GM21423 (cell line): ENCODE measurements around the gene NRG3.

Experiments used
- ATAC-seq: cut with Tn5 transposase; IDR thresholded peaks from one replicate; pipeline ENCODE4 v1.9.1; 2021; ENCODE audit warnings: mild to moderate bottlenecking, moderate library complexity; ENCODE audit not compliant: unreplicated experiment

The NRG3 gene

DNA sequence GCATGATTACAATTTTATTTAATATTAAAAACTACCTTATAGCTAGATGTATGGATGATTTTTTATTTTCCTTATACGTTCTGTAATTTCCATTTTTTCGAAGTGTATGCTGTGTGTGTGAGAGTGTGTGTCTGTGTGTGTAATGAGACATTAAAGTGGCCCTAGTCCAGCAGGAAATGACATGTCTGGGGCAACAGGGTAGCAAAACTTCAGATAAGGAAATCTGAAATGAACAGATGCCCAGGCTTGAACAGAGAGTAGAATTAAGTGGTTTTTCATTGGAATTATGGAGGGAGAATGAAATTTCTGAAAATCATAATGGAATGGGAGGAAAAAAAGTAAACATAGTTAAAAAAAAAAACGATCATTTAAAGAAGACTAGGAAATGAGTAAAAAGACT, 200.6 kb downstream of the NRG3 start:
- no peak for ATAC-seq

DNA sequence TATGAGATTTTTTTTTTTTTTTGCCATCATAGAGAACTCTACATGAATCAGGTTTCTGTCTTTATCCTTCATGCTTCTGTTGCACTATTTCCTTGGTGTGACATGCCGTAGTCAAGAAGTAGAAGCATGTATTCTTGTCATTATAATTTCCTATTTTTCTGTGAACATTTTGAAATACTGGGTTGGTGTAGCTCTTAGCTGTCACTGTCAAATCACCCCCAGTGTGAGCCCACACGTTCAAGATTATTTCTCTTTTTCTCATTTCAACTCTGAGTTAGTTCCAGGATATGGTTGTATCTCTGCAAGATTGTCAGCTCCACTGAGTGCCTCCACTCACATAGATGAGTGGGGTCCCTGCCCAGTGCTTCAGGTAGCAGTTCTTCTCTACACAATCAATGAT, 209.5 kb downstream of the NRG3 start:
- ATAC-seq, result no peak

DNA sequence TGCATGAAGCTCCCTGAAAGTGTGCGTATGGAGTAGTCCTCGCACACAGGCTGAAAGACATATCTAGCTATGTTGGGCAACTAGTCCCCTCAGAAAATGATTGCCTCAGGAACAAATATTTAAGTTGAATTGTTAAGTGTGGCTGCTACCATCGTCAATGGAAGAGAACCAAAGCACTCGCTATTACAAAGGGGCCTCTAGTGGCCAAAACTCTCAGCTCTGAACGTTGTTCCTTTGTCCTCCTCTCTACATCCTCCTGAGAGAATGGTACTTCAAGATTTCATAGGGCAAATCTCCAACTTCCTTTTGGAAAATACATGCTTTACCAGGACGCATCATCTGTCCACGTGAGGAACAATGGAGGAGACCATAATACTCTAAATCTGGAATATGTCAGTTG, 209.9 kb downstream of the NRG3 start:
- ATAC-seq, result no peak

DNA sequence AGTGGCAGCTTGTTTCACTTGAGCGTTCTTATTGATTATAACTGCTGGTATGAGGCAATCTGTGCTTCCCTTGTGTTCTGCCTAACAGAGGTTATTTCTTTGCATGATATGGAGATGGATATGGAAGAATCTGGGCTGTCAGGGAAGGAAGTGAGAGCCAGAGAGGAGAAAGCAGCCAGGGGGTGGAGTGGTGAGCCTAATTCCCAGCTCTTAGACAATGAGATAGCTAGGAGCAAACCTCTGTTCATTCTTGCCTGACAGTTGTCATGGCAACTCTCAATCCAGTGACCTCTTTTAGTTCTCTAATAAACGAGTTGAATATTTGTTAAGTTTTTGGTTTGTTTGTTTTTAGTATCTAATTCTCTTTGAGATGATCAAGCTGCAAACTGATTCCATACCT, 214.3 kb downstream of the NRG3 start:
- ATAC-seq, result no peak

DNA sequence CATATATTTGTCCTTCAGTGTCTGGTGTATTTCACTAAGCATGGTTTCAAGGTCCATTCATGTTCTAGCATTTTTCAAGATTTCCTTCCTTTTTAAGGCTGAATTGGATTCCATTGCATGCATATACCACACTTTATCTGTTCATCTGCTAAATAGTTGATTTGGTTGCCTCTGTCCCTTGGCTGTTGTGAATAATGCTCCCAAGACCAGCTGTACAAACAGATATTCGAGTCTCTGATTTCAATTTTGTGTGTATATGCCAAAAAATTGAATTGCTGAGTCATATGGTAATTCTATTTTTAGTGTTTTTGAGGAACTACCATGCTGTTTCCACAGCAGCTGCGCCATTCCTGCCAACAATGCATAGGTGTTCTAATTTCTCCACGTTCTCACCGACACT, 216.4 kb downstream of the NRG3 start:
- no peak for ATAC-seq

DNA sequence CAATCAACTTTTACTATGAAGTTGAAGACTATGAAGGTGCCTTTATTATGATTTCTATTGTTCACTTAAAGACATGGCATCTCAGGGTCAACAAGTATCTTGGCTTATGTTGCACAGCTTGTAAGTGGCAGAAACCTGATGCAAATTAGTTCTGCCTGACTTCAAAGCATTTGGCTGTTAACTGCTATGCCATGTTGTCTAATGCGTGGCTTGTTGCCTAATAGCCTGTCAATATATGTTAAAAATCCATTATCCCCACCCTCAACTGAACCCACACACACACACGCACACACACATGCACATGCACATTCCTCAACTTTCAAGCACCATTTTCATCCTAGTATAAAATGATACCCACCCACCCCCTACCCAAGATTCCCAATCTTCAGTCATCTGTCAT, 217.1 kb downstream of the NRG3 start:
- ATAC-seq, result no peak

DNA sequence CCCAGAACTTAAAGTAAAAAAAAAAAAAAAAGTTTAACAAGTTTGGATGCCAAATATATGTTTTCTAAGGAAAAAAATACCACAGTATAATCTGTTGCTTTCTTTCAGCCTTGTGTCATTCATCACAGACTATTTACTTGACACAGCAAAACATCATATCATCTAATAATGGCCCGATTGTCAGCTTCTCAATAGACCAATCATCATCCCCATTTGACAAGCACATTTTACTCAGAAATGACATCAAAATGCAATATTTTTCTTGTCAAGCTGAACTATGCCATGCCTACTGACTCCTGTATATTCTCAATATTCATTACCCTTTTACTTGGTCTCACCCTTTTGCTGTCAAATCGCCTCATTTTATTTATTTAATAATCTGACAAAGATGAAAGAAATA, 249.7 kb downstream of the NRG3 start:
- no peak for ATAC-seq

DNA sequence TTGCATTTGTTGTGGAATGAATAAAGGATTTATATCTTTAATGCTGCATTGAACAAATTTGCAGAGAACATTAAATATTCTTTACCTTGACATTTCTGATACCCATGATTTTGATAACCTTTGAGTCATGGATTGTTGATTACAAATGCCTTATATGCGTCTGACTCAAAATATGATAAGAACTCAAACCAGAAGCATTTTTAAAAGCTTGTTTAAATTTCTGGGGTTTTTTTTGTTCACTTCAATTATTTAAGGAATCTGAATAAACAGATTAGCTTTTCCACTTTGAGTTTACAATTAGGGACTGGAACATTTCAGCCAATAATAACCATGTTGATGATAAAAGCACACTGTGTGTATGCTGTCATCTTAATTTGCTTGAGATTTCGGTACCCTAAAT, 253.5 kb downstream of the NRG3 start:
- ATAC-seq, result no peak

DNA sequence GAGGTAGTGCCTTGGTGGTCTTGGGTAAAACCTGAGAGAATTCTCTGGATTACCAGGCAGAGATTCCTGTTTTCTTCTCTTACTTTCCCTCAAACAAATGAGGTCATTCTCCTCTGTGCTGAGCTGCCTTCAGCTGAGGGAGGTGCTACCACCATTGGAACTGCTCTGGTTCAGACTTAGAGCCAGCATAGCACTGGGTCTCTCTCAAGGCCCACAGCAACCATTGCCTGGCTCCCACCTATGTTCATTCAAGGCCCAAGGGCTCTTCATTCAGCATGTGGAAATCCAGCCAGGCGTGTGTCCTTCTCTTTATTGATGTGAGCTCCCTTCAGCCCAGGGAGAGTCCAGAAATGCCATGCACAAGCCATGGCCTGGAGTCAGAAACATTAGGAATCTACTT, 261.1 kb downstream of the NRG3 start:
- ATAC-seq, result no peak

DNA sequence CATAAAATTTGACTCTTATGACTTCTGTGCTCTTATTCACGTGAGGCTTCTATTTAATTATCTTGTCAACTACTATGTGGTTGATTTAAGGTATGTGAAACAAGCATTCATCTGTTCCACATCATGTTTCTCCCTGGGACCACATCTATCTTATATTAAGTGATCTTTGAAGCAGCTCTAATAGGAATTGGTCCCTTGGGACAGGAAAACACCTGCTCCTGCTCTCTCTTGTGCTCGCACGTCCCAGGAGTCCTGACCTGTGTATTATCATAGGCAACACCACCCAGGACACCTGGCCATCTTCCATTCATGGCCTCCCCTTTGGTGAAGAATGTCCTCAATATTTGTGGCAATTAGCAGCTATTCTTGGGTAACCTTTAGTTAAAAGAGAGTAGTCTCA, 269.2 kb downstream of the NRG3 start:
- no peak for ATAC-seq

DNA sequence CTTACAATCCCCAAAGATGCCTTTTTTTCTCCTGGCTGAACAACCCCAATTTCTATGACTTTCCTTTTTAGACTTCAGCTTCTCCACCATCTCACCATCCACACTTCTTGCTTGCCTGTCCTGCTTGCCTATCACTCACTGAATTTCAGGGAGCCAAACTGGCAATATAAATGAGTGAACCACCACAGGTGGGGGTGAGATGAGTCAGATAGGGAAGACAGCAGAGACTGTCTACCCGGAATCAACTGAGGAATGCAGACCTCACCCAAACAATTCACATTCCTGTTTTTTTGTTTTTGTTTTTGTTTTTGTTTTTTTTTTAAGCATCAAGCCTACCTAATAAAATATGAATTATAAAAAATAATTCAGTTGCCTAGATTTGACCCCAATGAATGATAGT, 273.8 kb downstream of the NRG3 start:
- ATAC-seq, result no peak

DNA sequence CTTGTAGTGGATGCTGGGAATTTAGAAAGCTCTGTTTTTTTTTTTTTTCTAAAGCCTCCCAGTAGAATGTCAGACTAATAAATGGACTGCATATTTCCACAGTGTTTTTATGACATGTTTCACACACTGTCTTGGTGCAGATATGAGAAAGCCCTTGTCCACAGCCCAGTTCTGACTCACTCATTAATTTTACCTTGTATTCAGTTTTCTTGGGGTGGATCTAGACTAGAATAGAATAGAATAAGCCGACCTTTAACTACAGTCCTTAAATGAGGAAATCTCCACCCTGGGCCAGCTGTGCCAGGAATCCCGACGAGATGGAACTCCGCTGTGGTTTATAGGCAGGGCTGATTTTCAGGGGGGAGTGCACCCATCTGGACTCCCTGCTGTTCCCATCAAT, 274.7 kb downstream of the NRG3 start:
- ATAC-seq, result no peak

DNA sequence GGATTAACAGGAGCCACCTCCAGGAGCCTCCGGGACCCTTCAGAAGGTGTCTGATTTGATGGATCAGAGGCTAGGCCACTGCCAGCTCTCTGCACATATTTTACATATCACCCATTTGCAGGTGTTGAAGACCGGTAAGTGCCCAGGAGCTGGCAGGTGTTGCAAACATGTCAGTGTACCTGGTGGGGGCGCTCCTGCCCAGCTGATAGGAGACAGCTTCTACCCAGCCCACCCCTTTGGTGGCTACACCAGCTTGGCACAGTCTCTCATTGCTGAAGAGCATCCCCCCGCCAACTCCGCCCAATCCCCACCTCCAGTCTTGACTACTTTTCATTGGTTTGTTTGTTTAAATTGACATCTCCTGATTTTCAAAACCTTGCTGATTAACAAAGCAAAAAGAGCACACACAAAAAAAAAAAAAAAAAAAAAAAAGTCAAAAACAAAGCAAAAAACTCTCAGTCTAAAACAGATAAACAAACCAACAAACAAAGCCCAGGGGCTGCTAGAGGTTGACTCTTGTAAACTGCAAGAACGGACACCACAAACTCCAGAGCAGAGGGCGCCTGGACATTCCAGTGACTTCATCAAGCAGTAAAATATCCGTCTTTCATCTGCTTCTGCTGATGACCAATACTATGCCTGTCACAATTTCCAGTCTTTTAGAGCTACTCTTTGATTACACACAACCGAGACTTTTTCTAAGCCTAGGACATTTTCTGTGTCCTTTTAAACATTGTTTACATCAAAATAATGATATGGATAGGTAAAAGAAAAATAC, 275.3 kb downstream of the NRG3 start:
- ATAC-seq, result no peak

DNA sequence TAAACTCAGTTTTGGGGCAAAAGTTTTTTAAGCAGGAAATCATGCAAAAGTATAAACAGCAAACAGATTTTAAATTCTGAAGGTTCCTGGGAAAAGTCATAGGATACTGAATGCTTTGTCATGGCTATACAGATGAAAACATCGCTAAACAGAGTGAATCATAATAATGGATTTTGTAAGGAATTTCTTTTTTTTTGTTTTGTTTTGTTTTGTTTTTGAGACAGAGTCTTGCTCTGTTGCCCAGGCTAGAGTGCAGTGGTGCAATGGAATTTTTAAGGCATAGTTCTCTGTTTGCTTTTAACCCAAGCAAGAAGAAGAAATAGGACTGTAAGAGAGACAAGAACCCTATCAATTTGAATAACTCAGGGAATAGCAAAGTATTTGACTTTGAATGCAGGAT, 285.3 kb downstream of the NRG3 start:
- ATAC-seq, result no peak

DNA sequence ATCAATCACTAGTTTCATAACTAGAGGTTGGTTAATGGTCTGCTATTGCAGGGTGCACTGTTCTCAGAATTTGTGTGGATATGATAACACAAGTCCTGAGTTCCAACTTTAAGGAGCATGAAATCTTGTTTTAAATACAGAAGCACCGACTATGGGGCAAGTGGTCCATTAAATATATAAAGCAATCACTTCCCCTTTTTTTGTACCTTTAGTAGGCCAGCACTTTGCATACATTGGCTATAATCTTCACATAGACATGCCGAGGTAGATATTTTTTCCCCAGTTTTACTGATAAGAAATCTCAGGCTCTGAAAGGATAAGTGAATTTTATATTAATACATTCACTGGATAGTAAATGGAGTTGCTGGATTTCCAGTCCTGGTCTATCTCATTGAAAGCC, 286.3 kb downstream of the NRG3 start:
- ATAC-seq, result no peak

DNA sequence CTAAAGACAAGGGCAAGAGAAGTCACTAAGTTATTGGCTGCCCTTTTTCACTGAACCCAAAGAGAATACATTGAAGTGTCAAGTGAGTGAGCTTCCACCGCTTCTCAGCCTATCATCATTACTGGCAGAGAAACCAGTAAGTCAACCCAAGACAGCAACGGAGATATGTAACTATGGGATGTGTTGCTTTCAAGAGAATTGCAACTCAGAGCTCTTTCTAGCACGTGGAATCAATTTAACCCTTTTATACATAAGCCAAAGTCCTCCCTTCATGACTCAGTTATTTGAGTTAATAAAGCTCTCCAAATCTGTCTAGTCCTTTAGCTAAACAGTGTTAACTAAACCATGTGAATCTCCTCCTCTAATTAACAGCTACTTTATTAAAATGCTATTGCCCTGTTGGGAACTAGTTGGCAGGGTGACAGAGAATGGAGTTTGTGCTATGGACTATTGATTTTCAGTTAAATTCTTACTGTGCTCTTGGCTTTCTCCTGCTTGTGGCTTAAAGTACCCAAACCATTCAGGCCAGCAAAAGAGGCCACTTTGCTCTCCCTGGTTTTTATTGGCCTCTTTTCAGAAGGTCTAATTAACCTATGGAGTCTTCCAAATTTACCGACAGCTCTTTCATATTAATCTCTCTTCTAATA, 287.7 kb downstream of the NRG3 start:
- no peak for ATAC-seq

DNA sequence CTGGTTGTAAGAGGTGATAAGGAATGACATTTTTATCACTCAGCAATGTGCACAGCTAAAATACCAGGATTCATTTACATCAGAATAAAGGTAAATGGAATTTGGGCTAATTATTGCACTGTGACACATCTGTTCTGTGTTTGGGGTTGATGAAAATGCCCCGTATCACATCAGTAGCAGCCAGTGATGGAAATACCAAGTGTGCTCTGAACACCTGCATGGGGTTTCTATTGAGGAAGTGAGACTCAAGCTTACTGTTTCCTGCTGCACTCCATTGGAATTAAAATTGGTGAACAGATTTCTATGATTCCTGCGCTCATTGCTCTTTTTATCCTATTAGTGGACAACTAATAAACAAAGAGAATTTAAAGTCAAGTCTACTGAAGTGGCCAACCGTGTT, 296.9 kb downstream of the NRG3 start:
- ATAC-seq, result no peak

DNA sequence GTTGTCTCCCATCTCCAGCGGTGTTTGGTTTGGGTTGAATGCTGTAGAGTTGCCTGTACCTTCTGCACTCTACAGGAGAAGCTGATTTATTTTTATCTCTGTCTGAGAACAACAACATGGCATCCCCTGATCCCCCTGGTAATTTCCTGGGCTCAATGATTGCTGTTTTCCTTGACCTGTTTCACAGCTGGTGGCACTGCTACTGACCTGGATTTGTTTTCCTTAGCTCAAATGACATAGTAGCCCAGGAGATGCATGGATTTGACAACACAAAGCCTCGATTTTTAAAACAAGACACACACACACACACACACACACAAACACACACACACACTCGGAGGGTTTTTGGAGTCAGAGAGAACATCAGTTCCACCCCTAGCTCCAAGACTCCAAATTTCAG, 301.6 kb downstream of the NRG3 start:
- no peak for ATAC-seq

DNA sequence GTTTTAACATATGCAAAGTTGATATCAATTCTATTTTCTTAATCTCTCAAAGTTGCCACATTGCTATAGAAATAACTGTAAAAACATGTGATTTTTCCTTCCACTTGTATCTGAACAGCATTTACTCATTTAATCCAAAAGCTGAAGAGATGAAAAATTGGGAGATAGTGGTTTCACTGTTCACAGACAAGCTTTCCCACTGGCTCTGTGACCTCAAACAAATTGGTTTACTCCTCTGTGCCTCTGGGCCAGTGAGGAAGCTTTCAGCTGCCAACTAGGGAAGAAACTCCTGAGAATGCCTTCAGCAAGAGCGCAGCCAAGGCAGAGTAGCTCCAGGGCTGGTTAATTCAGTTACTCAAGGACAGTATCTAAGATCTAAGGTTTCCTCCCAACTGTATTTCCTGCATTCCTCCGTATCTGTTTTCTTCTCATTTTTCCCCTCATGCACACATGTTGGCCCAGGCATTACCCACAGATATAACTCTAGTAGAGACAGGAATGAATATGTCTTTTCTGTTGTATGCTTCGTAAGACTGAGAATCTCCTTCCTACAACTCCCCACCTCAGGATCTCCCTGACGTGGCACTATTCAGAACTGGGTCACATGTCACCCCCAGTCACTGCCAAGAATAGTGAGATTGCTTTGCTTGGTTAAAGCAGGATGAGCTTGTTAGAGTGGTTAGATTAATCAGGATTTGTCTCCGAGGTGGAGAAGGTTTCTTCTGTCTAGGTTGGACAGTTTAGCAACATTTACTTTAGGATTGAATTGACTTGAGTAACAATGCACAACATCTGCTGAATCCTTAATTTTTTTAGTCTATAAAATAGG, 315.7 kb downstream of the NRG3 start:
- ATAC-seq, result no peak

DNA sequence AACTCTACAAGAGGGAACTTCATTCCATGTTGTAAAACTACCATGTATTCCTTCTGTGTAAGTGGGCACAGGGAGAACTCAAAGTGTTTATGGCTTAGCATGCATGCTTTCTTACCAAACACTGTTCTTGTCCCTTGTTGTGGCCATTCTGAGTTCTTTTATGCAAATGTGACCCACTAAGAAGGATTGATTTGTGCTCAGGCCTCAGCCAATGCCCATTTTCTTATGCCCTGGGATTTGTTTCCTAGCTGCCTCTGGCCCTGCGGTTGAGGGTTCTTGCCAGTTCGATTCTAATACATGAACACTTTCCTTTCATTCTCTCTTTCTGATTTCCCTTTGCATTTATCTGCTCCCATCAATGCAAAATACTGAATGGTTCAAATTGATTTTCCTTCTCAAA, 316.7 kb downstream of the NRG3 start:
- no peak for ATAC-seq

DNA sequence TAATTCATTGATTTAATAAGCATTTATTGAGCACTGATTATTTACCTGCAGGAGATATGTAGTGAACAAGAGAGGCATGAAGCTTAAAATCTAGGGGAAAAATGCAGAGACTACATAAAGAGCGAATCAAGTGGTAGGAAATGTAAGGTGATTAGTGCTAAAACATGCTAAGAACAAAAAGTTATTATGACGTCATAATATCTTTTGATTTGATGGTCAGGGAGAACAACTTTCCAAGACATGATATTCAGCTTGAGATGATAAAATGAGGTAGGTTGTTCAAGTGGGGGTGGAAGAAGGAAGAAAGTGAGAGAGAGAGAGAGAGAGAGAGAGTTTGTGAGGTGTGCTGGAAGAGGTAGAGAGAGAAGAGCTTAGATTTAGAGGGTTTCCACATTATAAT, 317.7 kb downstream of the NRG3 start:
- ATAC-seq, result no peak

DNA sequence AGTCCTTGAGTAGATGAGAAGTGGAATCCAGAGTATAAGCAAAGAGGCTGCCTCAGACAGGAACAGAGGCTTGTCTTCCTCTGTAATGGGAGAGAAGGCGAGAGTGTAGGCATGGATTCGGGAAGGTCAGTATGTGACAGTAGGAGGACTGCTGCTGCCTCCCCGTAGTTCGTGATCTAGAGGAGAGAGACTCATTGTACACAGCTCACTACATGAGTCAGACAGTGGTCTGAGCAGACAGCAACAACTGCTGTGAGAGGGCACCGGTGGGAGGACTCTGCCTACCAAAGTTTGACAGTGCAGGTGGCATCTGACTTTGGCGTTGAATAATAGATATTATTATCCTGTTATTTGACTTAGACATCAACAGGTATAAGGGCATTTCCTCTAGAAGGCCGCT, 319.4 kb downstream of the NRG3 start:
- ATAC-seq, result no peak
